ENCODE data around the gene VWA3B.

GRCh38 chr2:98252038-98252773 is 165.2 kb downstream of the VWA3B start:
- TF ChIP-seq MYC (IDR thresholded peaks at IDR 0.05; ENCODE audit: low read depth, low read length) (no peak), CTCF (IDR thresholded peaks at IDR 0.05; ENCODE audit: extremely low read depth in 1 of 2, insufficient read depth in 1 of 2, low read depth in 1 of 2, low read length in 2 of 2) (no peak)

Data from endothelial cell of umbilical vein (primary cell).